Measurements from ENCODE around the gene CXCL3.
"Not testable (repeated sequence)": the region's sequence is repeated elsewhere in the genome, so short reads cannot be mapped to it uniquely, and the experiment has no call there.

The CXCL3 gene
- 0.43 to 1,015 (median 5.7) reads per million in 18 experiments for total RNA-seq

- peak; percentile 46 to 68 for DNase-seq
Measured at GRCh38 chr4:74038425-74039314, at the start of gene CXCL3. CXCL3 (minus strand) TSS chr4:74038689; CDS start chr4:74038611, 78 bp downstream.

GRCh38 chr4:74087481-74087880 lies 49.0 kb upstream of the CXCL3 start:
- no peak for DNase-seq

DNA sequence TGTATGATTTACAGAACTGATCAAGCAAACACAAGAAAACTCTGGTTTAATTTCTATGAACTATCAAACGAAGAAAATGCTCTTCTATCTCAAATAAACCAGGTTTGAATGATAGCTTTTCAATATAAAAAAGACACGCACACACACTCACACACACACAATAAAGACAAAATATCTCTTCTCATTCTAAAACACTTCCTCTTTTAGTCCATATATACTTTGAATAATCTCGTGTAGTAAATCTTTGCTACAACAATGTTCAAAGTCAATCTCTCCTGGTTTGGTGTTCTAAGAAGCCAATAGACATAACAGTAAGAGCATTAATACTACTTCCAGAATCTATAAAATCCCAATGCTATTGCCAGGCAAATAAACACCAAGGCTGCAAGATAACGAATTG lies 47.2 kb upstream of the CXCL3 start:
- DNase-seq, result no peak

GRCh38 chr4:74084984-74085383 lies 46.5 kb upstream of the CXCL3 start:
- DNase-seq, result peak in 1 of 2 donors; percentile 40

DNA sequence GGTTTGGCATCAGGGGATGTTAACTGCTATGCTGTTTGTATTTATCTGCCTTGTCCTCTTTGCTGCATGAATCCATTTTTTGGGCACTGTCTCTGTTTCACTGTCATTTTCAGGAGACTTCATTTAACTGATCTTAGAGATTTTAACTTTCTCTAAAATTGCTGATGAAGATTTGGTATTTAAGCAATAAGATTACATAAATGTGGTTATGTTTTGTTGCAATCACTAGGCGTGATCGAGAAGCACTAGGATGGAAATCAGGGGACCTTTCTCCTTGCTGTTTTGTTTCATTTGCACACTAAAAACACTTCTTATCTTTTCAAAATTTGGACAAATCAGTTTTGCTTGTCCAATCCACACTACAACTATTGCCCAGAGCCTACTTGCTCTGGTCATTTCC lies 45.1 kb upstream of the CXCL3 start:
- DNase-seq, result peak; percentile 57 to 83

GRCh38 chr4:74081035-74081434 lies 42.5 kb upstream of the CXCL3 start:
- DNase-seq, result peak in 1 of 2 donors; percentile 61

DNA sequence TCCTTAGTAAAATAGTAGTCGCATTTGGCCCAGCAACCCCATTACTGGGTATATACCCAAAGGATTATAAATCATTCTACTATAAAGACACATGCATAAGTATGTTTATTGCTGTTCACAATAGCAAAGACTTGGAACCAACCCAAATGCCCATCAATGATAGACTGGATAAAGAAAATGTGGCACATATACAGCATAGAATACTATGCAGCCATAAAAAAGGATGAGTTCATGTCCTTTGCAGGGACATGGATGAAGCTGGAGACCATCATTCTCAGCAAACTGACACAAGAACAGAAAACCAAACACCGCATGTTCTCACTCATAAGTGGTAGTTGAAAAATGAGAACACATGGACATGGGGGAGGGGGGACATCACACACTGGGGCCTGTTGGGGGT lies 41.9 kb upstream of the CXCL3 start:
- not testable (repeated sequence) for DNase-seq

GRCh38 chr4:74079024-74079423 lies 40.5 kb upstream of the CXCL3 start:
- DNase-seq, result peak; percentile 87 to 91

DNA sequence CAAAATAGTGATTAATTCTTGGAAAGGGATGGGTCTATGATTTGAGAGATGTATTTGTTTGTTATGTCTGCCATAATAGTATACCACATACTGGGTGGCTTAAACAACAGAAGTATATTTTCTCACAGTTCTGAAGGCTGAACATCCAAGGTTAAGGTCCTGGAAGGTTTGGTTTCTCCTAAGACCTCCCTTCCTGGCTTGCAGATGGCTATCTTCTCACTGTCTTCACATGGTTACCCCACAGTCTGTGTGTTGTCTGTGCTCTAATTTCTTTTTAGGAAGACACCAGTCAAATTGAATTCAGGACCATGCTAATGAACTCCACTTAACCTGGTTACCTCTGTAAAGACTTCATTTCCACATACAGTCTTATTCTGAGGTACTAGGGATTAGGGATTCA lies 34.9 kb upstream of the CXCL3 start:
- DNase-seq, result no peak

DNA sequence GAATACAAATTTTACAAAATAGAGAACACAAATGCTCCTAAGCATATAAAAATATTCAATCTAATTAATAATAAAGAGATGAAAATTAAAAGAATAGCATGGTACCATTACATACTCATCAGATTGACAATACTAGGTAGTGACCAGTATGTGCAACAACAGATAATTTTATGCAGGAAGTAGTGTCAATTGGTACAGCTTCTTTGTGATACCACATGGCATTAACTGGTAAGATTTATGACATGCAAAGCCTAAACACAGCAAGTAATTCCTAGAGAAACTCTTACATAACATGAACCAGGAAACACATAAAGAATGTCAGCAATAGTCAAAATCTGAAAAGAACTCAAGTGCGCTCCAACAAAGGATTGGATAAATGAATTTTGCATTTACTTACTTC lies 34.2 kb upstream of the CXCL3 start:
- no peak for DNase-seq

- no peak for DNase-seq
Measured at GRCh38 chr4:74067586-74067985, 29.1 kb upstream of the CXCL3 start.

- no peak for DNase-seq
Measured at GRCh38 chr4:74066232-74066631, 27.7 kb upstream of the CXCL3 start.

GRCh38 chr4:74065115-74065642 lies 26.7 kb upstream of the CXCL3 start:
- no peak for DNase-seq

DNA sequence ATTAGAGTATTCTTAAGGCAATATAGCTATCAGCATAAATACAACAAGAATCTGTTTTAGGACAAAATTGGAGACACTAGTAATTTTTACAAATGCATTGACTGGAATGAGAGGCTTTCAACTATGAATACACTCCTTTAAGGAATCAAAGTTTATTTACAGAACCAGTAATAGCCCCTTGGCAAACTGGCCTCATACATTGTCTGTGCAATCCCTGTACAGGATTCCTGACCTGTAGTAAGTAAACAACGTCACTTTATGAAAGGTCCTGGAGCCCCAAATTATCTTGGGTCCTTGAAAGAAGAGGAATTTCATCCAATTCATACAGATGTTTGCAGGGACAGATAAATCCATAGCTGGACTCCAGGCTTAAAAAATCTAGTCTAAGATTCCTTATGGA lies 25.4 kb upstream of the CXCL3 start:
- no peak for DNase-seq

DNA sequence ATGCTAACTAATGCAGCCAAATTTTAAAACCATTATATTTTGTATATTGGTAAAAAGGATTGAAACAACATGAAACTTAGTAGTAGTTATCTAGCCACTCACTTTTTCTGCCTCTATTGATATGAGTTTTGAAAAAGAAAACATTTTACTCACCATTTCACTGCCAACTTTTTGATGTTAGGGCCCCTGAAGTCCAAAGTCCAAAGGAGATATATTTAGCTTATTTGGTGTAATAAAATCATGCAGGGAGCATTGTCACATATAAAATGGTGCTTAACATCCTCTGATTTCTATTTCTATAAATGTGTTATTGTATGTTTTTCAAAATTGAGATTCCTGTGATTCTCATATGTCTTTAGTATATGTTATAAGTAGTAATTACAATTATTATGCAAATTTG lies 24.5 kb upstream of the CXCL3 start:
- DNase-seq, result no peak

GRCh38 chr4:74061430-74061829 lies 22.9 kb upstream of the CXCL3 start:
- DNase-seq, result no peak

GRCh38 chr4:74059161-74059829 lies 20.8 kb upstream of the CXCL3 start:
- no peak for DNase-seq

DNA sequence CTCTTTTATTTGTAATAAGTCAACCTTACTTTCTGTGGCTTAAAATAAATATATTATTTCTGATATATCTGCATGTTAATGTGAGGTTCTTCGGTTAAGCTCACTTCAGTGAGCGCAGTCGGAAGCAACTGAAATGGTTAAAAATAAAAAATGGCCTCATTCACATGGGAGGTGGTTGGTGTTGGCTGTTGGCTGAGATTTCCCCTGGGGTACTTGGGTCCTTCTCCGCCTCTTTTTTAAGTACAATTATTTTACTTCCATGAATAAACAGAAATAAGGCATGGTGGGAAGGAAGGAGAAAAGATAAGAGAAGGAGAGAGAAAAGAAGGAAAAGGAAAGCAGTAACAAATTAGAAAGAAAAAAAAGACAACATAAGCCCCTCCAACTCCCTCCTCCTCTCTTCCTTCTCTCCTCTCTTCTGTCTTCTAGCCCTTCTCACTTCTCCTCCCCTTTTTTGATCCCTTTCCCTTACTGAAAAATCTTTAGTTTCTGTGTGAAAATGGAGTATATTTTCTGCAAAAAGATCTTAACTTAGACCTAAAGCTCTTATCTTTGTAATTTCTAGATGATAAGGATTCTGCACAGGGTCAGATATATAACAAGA lies 19.7 kb upstream of the CXCL3 start:
- no peak for DNase-seq

- DNase-seq, result no peak
Measured at GRCh38 chr4:74057588-74057987, 19.1 kb upstream of the CXCL3 start.

DNA sequence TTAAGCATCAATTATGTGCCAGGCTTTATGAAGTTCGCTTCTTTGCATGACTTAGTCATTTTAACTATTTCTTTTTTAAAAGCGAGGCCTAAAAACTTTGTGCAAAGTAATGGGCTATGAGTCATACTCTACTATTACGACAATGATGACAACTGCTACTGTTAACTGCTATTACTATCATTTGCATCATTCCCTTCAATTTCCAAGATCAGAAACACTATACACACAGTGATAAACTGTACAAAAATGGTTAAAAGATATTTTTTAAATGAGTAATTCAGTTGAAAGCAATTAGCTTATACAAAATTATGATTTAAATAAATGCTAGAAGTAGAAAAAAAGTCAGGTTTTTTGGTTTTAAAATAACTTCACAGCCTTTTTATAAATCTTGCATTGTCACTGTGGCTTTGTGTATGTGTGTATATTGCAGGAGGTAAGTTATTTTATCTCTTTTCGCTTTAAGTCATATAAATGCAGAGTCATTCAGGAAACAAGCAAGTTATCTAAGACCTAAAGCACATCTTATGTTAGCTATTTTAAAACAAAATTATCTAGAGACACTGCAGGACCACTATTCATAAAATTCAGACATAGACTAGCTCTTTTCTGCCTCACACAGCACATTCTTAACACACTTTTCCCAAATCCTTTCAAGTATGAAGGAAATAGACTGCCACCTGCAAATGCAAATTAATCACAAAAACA lies 18.5 kb upstream of the CXCL3 start:
- peak; percentile 42 to 76 for DNase-seq

DNA sequence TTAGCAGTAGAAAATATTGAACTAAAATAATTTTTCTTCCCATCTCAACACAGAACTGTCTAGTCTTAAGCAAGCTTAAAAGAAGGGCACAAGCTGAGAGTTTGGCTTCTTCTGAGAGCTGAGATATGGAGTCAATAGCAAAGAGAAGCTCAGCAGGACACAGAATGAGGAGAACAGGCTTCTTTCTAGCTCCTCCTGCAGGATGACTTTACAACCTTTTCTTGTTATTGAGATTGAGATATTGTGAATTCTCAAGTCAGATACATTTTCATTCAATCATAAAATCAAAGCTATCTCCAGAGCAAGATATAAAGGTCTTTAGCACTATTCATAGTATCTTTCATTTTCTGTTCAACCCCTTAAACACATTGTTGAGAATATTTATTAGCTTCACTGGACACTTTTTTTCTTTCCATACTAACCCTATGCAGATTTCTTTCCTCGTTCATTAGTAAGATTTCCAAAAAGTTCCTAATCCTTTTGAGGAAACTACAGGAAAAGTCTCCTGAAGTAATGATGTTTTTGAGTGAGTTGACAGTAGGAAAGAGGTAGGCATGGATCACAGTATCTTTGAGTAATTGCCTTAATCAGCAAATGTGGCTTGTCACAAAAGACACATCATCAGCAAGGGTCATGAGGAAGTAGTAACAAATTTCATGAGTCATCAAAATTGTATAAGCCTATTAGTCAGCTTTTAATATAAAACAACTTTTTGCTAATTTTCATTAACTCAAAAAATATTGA lies 17.8 kb upstream of the CXCL3 start:
- DNase-seq, result peak; percentile 12 to 50

GRCh38 chr4:74055498-74055897 lies 17.0 kb upstream of the CXCL3 start:
- no peak for DNase-seq
